ENCODE data around the gene KL.
A peak's percentile ranks its signal among the peaks of the same experiment; 100 is the strongest.

KL gene

DNA sequence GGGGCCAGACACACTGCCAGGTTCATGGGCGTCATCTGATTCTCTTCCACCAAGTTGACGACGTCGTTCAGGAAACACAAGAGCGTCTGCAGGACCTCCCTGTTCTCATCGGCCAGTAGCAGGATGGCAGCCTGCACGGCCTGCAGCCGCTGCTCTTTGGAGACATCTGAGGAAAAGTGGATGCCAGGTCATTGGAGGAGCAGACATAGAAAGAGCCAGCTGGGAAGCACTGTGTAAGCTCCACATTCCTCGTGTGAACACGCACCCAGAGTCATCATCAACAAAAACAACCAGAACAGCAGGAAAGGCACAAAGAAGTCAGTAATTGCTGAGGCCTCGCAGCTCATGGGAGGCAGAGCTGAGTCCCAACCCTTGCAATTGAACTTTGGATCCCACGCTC is 96.5 kb downstream of the KL start:
- peak; percentile 27 for DNase-seq

DNA sequence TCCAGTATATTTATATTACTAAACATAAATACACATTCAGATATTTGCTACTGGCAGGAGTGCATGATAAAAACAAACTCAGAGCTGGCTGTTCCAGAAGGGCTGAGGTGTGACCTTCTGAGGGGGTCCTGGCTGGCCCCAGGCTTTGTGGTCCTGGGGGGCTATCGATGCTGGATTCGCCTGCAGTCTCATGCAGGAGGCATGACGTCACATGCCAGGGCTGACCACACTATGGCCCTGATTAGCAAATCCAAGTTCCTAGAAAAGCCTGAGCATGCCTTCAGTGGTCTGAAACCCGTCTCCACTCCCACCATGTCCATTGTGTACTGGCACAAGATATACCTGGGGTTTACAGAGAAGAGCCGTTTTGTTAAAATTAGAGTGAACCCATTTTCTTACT is 97.9 kb downstream of the KL start:
- no peak for DNase-seq

DNA sequence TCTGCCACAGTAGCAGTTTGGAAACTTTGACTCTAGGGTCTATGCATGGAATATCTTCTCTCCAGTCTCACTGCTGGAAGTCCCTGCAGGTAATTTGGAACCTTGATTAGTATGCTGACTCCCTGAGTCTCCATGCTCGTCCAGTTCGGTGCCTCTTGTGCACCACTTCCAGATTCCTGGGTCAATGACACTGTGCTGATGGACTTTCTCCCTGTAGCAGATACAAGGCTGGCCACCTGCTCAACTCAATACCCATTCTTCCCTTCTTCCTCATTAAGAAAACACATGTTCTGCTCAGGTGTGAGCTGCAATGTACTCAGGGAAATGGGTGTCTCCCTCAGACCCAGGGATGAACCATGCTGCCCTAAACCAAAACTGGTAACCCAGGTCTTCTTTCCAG is 99.1 kb downstream of the KL start:
- DNase-seq, result no peak
